Left lobe of liver (tissue), 2 donors: Measurements from ENCODE around the gene TMTC4. TPM values are rescaled to one million over a fixed set of nuclear protein-coding genes. Genes with fewer than 3 reads are reported as not detected.

Experiments used
- ATAC-seq: fragments of 200-7000 bp; cut with Tn5 transposase; one replicate; pipeline ENCODE4 v1.9.1; 2020; ENCODE audit warnings: mild to moderate bottlenecking, moderate library complexity
- DNase-seq: peaks from one replicate; pipeline ENCODE4 v3.0.0-alpha.2; 2020; ENCODE audit warnings: low spot score
- total RNA-seq: library from RNA; stranded (reverse); gene quantifications from one replicate; pipeline ENCODE4 v1.2.1, GENCODE V29; 2021
- donor health status: DM: no; HTN: no; CAD: no; lungs with moderate emphysema.
- donor health status: DM: no; HTN: yes; CAD: no.

Gene TMTC4
- total RNA-seq, 1 donor from 2014 or later, result 17.2 TPM

- no peak for ATAC-seq
- no peak for DNase-seq
These were observed 6.7 kb downstream of the TMTC4 start for GRCh38 chr13:100667894-100668293.

DNA sequence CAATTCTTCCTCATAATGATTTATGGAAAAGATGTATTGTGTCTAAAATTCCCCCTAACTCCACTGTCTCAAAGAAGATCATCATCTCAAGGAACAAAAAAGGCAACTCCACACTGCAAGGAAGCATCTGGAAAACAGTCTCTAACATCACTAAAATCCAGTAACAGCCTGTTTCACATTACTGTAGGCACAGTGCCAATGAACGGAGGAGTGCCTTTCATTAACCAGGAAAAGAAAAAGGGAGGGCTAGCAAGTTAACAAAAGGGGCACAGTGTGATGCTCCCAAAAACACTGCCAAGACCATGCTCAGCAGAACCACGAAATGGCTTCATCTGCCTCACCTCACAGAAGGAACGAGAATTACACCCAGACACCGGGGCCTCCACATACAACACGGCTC, 8.5 kb downstream of the TMTC4 start:
- ATAC-seq, result no peak

DNA sequence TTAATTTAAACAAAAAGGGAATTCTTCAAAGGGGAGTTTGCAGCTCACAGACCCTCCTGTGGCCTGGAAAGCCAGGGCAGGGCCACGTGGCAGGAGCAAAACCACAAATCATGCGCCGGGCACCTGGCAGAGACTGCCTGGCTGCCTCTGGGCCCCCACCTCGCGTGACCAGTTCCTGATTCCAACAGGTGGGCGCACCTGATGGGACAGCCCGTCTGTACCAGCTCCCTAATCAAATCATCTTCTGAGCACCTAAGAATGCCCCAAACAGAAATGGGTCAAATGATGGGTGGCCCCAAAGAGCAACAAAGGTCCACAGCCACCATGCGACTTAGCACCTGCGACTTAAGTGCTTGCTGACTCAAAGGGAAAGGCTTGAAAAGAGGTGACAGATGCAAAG, 9.2 kb downstream of the TMTC4 start:
- DNase-seq (no peak), ATAC-seq (no peak)

More for the DNA sequence above, 8.5 kb downstream of the TMTC4 start:
- DNase-seq, result no peak

DNA sequence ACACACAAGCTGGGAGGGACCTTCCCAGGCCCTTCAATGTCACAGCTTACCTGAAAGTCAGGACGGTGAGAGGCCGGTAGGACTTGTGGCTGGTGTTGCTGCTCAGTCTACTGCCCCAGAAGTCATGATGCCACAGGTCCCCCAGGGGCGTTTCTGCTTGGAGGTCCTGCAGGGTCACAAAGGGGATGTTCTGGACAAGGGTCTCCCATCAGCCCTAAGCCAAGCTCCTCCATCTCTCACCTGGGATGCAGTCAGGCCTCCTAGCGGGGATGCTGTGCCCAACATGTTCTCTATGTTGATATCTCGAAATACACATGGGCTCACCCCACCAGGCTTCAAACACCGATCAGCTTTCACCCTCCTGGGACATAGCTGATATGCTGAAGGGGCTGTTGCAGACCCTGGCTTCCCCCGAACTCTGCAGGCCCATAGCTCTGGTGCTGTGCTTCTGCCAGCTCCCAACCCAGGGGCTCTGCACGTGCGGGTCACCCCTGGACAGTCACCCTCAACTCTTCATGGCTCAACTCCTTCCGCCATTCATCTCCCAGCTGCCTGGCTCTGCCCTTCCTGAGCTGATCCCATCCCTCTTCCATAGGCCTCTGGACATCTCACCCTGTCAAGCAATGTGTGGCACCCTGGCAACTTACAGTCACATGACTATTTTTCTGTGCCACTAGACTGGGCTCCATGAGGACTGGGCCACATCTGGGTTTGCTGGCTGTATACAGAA, 10.3 kb downstream of the TMTC4 start:
- DNase-seq (no peak), ATAC-seq (no peak)

DNA sequence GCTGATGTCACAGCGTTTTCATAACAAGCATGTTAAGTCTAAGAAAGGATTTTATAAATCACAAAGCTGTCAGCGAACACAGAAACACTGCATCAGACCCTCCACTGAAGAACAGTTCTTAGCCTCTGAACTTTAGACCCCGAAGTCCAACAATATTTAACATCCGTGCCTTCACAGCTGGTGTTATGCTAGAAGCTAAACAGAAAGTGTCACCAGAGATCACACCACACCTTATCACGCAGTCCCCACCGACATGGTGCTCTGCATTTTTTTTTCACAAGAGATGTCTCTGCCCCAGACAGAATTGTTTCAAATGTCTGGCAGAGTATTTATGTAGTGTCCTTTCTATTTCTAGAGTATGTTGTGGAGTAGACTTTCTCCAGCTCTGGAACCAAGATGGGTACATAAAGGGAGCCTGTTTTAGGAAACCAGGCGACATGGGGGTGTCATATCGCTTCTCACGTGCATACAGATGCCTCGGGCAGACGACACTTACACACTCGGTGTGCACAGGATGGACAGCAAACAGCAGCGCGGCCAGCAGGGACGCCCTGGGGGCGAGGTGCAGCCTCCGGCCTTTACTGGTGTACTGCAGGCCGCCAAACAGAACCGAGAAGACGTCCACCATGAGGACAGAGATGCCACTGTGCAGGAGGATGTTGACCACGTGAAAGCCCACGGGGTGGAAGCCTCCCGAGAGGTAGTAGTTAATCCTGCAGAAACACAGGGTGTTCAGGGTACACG, 12.0 kb downstream of the TMTC4 start:
- ATAC-seq (no peak), DNase-seq (no peak)

GRCh38 chr13:100660761-100661160, 13.8 kb downstream of the TMTC4 start:
- ATAC-seq, result no peak
- DNase-seq, result no peak

- DNase-seq (no peak), ATAC-seq (no peak)
These were observed 15.0 kb downstream of the TMTC4 start for GRCh38 chr13:100659578-100659977.

- no peak for DNase-seq
- no peak for ATAC-seq
These were observed 16.2 kb downstream of the TMTC4 start for GRCh38 chr13:100658363-100658762.

GRCh38 chr13:100657881-100658315, 16.7 kb downstream of the TMTC4 start:
- DNase-seq, result no peak
- no peak for ATAC-seq

DNA sequence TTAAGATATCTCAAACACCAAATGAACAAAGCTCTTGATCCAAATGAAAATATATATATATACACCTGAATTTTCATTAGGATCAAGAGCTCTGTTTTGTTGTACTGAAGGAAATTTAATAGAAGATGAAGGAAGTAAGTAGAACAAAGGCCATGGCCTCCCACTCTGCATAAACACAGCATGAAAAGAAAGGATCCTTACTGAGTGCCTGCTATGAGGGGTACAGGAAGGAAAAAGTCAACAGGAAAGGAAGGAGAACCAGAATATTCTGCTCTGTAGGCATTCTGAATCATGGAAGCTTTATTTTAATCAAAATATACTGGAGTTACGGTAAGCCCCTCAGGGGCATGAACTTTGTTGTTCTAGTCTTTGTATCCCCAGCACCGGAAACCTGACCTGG, 22.1 kb downstream of the TMTC4 start:
- DNase-seq (no peak), ATAC-seq (no peak)

DNA sequence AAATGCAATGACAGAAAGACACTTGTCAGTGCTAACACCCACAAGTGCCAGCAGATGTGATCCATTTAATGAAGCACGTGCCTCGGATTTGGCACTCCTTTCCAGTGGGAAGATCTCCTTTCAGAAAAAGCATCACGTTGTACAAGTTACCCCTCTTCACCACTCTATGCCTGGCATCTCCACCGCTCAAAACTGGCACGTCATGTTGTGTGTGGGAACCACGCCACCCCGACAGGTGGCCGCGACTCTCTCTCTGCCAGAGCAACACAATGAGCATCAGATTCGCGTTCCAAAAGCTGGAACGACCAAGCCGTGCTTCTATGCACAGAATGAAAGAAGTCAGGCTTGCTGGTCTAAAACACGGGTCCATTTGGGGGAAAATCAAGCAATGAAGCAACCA, 24.3 kb downstream of the TMTC4 start:
- ATAC-seq (no peak), DNase-seq (no peak)

DNA sequence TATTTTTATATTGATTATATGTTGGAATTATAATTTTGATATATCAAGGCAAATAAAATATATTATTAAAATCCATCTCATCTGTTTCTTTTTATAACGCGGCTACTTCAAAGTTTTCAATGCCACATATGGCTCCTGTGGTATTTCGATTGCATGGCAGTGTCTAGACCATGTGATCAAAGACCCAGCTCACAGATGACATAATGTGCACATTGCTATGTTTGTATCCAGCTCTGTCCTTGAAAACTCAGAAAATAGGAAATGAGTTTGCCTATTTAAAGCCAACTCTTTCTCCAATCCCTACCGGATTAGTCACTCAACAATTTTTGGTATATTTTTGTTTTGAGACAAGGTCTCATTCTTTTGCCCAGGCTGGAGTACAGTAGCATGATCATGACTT, 26.2 kb downstream of the TMTC4 start:
- ATAC-seq (no peak), DNase-seq (no peak)

DNA sequence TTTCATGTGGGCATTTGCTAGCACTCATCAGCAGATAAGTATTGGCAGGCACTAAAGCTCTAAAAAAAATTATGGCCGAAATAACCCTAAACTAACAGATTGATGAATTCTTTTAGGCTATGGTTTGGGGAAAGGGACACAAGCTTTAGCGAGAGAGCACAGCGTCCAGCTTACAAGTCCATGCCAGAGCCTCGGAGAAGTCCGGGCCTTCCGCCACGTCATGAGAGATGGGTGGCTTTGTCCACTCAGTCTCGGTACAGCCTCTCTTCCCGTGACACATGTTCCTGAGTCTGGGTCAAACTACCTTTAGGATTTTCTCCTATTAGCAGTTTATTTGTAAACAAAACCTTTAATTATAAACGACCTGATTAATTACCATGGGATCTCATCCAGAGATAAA, 27.7 kb downstream of the TMTC4 start:
- DNase-seq, result no peak
- no peak for ATAC-seq

DNA sequence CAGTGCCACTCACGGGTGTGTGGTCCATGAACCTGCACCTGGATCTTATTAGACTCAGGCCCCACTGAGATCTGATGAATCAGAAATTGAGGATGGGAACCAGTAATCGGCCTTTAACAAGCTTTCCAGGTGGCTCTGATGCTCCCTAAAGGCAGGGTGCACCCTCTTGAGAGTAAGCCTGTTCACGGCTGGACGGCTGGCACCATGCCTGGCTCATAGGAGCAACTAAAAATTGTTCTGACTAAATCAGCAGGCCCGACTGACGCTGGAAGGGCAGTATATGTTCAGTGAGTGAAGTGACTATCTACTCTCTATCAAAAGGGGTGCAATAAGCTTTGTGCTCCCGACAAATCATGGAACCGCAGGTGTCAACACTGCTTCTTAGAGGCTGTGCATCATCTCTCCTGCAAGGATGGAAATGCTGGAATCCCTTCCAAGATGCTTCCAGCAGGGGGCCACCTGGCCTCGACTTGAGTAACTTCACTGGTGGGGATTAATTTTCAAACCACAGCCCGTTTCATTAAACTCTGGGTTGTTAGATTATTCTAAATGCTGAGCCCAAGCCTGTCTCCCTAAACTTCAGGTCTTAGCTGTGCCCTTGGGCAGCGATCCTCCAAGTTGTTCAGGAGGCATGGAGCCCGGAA, 28.4 kb downstream of the TMTC4 start:
- DNase-seq (no peak), ATAC-seq (peak; percentile 40)

- DNase-seq, result no peak
These were observed 29.2 kb downstream of the TMTC4 start for GRCh38 chr13:100645382-100645781.

DNA sequence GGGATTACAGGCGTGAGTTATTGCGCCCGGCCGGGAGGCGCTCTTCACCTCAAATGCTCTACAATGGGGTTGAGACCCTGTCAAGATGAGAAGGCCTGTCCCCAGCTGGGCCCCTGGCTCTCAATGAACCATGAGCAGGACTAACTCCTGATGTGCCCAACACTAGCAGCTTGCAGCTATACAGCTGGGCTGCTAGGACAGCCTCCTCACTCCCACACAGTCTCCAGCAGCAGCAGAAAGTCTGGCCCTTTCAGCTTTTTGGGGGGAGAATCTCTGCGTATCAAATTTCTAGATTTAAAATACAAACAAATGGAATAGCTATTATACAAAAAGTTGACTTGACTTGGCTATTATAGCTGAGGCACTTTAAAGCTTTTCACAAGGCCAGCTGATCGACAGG, 30.2 kb downstream of the TMTC4 start:
- DNase-seq (no peak), ATAC-seq (no peak)

More at GRCh38 chr13:100645382-100645781, 29.2 kb downstream of the TMTC4 start:
- ATAC-seq, result no peak

DNA sequence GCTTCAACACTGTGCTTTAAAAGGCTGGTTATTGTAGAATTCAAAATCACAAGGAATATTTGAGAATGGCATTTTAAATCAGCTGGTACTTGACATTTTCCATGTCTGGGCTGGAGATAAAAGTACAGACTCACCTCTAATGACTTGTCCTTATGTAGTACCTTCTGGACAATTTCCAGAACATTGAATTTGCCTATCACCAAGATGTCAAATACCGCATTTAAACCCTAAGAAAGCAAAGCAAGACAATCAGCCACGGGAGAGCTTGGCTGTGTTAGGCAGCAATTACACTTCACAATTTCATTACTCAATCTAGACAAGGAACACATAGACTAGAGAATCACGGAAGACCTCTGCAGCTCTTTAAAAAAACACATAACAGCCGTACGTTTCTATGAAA, 36.8 kb downstream of the TMTC4 start:
- no peak for DNase-seq
- no peak for ATAC-seq

DNA sequence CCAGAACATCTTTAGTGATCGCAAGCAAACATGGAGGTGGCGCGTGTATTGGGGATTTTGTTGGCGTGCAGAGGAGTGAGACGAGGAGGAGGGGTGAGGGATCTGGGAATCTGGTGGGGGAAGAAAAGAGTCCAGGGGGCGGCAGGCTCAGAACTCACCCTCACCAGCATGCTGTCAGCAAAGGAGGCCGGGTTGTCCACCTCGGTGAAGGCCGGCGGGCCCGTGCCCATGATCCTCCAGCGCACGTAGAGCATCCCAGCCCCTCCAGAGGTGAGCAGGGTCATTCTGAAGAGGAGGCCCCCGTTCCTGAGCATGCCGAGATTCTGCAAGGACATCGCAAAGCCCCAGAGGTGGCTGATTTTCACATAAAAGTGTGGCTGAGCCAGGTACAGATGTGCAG, 37.2 kb downstream of the TMTC4 start:
- DNase-seq, result no peak
- no peak for ATAC-seq

- DNase-seq, result no peak
These were observed 38.2 kb downstream of the TMTC4 start for GRCh38 chr13:100636441-100636840.

DNA sequence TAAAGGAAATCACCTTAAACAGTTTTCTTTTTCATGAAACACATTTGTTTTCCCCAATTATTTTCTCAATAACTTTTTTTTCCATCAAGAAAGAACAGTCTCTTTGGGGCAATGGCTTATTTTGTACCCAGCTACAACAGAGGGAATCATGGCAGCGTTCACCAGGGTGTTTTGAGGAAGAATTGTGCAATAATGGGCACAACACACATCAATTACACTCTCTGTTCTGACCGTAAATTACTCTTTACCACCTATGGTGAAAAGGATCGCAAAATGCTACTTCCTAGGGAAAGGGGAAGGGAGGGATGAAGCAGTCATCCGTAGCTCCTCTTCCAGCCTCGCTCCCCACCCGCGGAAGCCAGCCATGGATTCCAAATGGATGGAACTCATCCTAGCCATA, 38.6 kb downstream of the TMTC4 start:
- no peak for ATAC-seq

More at GRCh38 chr13:100636441-100636840, 38.2 kb downstream of the TMTC4 start:
- ATAC-seq, result no peak

DNA sequence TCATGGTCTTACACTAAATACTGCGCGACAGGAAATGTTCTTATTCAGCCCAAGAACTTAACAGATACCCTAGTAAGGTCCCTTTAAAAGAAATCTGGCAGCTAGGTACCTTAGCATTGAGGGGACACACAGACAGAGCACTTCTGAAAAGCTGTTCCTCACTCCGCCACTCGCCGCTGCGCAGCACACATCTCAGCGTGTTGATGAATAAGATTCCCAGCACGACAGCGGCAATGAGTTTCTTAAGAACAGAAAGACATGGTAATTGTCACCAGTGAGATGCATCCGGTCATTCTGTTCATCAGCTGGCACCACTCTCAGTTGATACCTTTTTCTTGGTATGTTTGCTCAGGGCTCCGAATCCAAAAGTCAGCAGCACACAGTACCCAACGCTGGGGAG, 39.9 kb downstream of the TMTC4 start:
- no peak for ATAC-seq
- DNase-seq, result no peak

More for the DNA sequence above, 38.6 kb downstream of the TMTC4 start:
- DNase-seq, result no peak

GRCh38 chr13:100633461-100633860, 41.1 kb downstream of the TMTC4 start:
- DNase-seq (no peak), ATAC-seq (no peak)
